ENCODE results near the gene PRDM10. TPM values are rescaled to one million over a fixed set of nuclear protein-coding genes. Genes with fewer than 3 reads are reported as not detected.
A peak's percentile ranks its signal among the peaks of the same experiment; 100 is the strongest.

PRDM10 gene
- total and polyA plus RNA-seq, 8 donors, result 1.7 to 148 (median 7.0) TPM

DNA sequence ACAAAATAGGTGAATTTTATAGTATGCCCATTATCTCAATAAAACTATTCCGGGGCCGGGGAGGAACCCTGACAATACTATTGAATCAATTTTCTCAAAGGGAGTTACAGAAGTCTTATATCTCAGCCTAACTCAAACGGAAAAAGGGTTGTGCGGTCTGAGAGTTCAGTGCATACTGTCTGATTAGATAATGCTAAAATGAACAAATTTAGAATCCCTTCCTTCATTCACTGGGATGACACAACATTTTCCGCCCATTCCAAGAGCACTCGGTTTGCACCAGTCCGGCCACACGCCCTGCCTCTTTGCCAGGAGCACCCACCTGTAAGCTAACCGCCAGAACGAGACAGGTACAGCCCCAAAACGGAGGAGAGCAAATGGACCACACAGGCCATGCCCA, 57.3 kb downstream of the PRDM10 start:
- Histone ChIP-seq H3K36me3 (peaks cover 10 to 48% (median 47%) of the 10 kb centered on the region in 4 donors), H3K27ac (no peak overlapping the region), H3K9me3 (no peaks in the 10 kb centered on the region), H3K4me3 (no peak overlapping the region), H3K4me1 (peaks cover 0 to 10% (median 3%) of the 10 kb centered on the region in 4 donors), H3K27me3 (no peaks in the 10 kb centered on the region)
- intact Hi-C loops (cut with DNase I; ENCODE audit: low total_unique reads), result no loop called here
- no peak for DNase-seq
- TF ChIP-seq POLR2AphosphoS5 (IDR thresholded peaks at IDR 0.05), result no peak
- no peak for TF ChIP-seq POLR2A (IDR thresholded peaks at IDR 0.05)
- no peak for TF ChIP-seq EP300 (IDR thresholded peaks at IDR 0.05)
- no peak for TF ChIP-seq CTCF (IDR thresholded peaks at IDR 0.05)
- 86 to 96% (median 95%) methylated on average over 11 of the region's 11 CpGs for WGBS, 5 donors

DNA sequence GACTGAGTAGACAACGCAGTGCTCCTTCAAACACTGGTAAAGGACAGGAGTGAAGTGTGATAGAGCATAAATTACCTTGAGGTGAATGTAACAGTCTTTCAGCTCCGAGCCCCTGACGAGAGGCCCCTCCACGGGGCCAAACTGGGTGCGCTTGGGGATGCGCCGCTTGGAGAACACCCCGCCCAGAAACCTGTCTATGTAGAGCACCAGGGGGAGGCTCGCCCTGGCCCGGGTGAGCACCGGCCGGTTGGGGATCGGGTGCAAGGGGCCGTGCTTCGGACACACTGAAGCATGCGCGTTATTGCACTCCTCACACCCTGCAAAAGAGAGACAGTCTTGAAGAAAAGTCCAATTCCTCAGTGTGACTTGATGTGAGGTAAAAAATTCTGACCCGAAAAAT, 57.9 kb downstream of the PRDM10 start:
- no peak for DNase-seq
- TF ChIP-seq POLR2A (IDR thresholded peaks at IDR 0.05) (no peak), POLR2AphosphoS5 (IDR thresholded peaks at IDR 0.05) (no peak), EP300 (IDR thresholded peaks at IDR 0.05) (no peak), CTCF (IDR thresholded peaks at IDR 0.05) (no peak)
- Histone ChIP-seq H3K27me3 (no peaks in the 10 kb centered on the region), H3K4me1 (peaks cover 0 to 3% (median 0%) of the 10 kb centered on the region in 4 donors), H3K27ac (no peak overlapping the region), H3K36me3 (peaks cover 10 to 50% (median 48%) of the 10 kb centered on the region in 4 donors), H3K9me3 (no peaks in the 10 kb centered on the region), H3K4me3 (no peak overlapping the region)
- intact Hi-C loops (cut with DNase I; ENCODE audit: low total_unique reads), result no loop called here
- WGBS, 5 donors, result 94 to 99% (median 98%) methylated on average over 18 of the region's 18 CpGs

DNA sequence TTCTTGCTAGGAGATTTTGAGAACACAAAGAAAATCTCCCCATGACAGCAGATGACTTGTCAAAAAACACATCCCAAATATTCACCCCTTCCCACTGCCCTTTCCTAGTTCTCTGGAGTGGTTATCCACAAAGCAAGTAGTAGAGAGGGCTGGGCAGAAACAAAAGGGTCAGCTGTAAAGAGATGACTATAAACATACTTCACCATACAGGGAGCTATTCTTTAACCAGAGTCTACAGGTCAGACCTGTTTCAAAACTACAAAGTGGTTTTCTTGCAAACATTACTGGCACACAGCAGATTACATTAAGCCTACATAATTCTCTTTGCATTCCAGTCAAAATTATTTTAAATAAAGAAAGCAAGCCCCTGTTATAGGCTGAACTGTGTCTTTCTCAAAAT, 59.6 kb downstream of the PRDM10 start:
- Histone ChIP-seq H3K9me3 (no peaks in the 10 kb centered on the region), H3K36me3 (peaks cover 10 to 55% (median 49%) of the 10 kb centered on the region in 4 donors), H3K27ac (no peak overlapping the region), H3K27me3 (no peaks in the 10 kb centered on the region), H3K4me1 (no peaks in the 10 kb centered on the region), H3K4me3 (no peak overlapping the region)
- no peak for TF ChIP-seq POLR2A (IDR thresholded peaks at IDR 0.05)
- TF ChIP-seq EP300 (IDR thresholded peaks at IDR 0.05), result no peak
- no peak for TF ChIP-seq POLR2AphosphoS5 (IDR thresholded peaks at IDR 0.05)
- TF ChIP-seq CTCF (IDR thresholded peaks at IDR 0.05), result no peak
- intact Hi-C loops (cut with DNase I; ENCODE audit: low total_unique reads), result no loop called here
- DNase-seq, result peak in 1 of 2 donors; percentile 78

- no peak for DNase-seq
- H3K27ac ChIP-seq, result no peak overlapping the region
- H3K9me3 ChIP-seq, result no peaks in the 10 kb centered on the region
- WGBS, 5 donors, result 83 to 93% (median 93%) methylated on average over 4 of the region's 4 CpGs
- H3K4me1 ChIP-seq, result no peaks in the 10 kb centered on the region
- H3K4me3 ChIP-seq, result no peak overlapping the region
- no peaks in the 10 kb centered on the region for H3K27me3 ChIP-seq
- TF ChIP-seq POLR2A (IDR thresholded peaks at IDR 0.05) (no peak), CTCF (IDR thresholded peaks at IDR 0.05) (no peak), POLR2AphosphoS5 (IDR thresholded peaks at IDR 0.05) (no peak), EP300 (IDR thresholded peaks at IDR 0.05) (no peak)
- intact Hi-C loops (cut with DNase I; ENCODE audit: low total_unique reads), result no loop called here
- peaks cover 4 to 36% (median 27%) of the 10 kb centered on the region in 4 donors for H3K36me3 ChIP-seq
These were observed 63.1 kb downstream of the PRDM10 start for GRCh38 chr11:129939510-129939909.
